Body of pancreas (tissue), 4 donors: Measurements from ENCODE around the gene PF4V1. TPM values are rescaled to one million over a fixed set of nuclear protein-coding genes. Genes with fewer than 3 reads are reported as not detected.
A peak's percentile ranks its signal among the peaks of the same experiment; 100 is the strongest.

Experiments used
- ATAC-seq: fragments of 150-250 bp; one replicate; pipeline ENCODE4 v1.9.1; 2016
- DNase-seq, 4 donors: peaks; one replicate each; pipeline ENCODE4 v3.0.0-alpha.2; 2019
- H3K27ac ChIP-seq, 4 donors: fragments of 200-600 bp; sonication (generic); 1 replicate in 3 of 4; 2 replicates in 1 of 4; pipeline versions ENCODE4 v1.5.1 to v1.6.1; 2016 to 2019; ENCODE audit warnings: mild to moderate bottlenecking in 1 of 4, mixed read lengths in 1 of 4, moderate library complexity in 1 of 4
- H3K27me3 ChIP-seq, 2 donors: fragments of 200-600 bp; sonication (generic); one replicate each; pipeline ENCODE4 v1.6.0; 2016; ENCODE audit warnings: mild to moderate bottlenecking in 1 of 2
- H3K36me3 ChIP-seq, 2 donors: fragments of 200-600 bp; sonication (generic); replicated peaks in 1 of 2; 2 replicates each; pipeline ENCODE4 v1.5.1; 2016; ENCODE audit warnings: low read depth in 2 of 2; ENCODE audit not compliant: insufficient read depth in 1 of 2
- H3K4me1 ChIP-seq: fragments of 200-600 bp; sonication (generic); one replicate; pipeline ENCODE4 v1.6.0; 2016
- H3K4me3 ChIP-seq, 2 donors: fragments of 200-600 bp; sonication (generic); 1 replicate in 1 of 2; 2 replicates in 1 of 2; pipeline ENCODE4 v1.5.1; 2016 to 2019
- H3K9me3 ChIP-seq, 3 donors: fragments of 200-600 bp; sonication (generic); 1 replicate in 2 of 3; 2 replicates in 1 of 3; pipeline ENCODE4 v1.5.1; 2016
- CTCF ChIP-seq, 7 experiments: fragments of 450-650 bp in 4 of 7; fragments of 200-600 bp in 3 of 7; sonication (generic) in 3 of 7; IDR thresholded peaks; one replicate each; pipeline ENCODE4 v1.5.1; 2016 to 2019; ENCODE audit warnings: antibody characterized with exemption in 7 of 7
- POLR2A ChIP-seq, 3 donors: fragments of 450-650 bp; IDR thresholded peaks; one replicate each; pipeline ENCODE4 v1.6.1; 2016; ENCODE audit warnings: antibody characterized with exemption in 3 of 3, mild to moderate bottlenecking in 2 of 3
- WGBS, 2 donors: methylation state at CpG; one replicate each; pipeline ENCODE4 v1.1.5; 2017; 5-methylcytosine and 5-hydroxymethylcytosine counted together
- intact Hi-C: fragments of 100-400 bp; cut with DNase I; formaldehyde crosslinking; loops from one replicate; pipeline ENCODE4 v1.15.1; 2023
- total RNA-seq, 2 donors: library from RNA; depleted of rRNA; stranded (reverse); fragments of >200 nt; gene quantifications; one replicate each; pipeline ENCODE4 v1.1.0, GENCODE V29; 2016

Gene PF4V1
- total RNA-seq, 2 donors from 2014 or later = not detected

- ATAC-seq = no peak
- Histone ChIP-seq H3K9me3 (no peaks in the 10 kb centered on the region), H3K4me3 (no peak overlapping the region), H3K4me1 (peaks cover 15% of the 10 kb centered on the region), H3K27me3 (no peaks in the 10 kb centered on the region), H3K27ac (no peak overlapping the region), H3K36me3 (no peaks in the 10 kb centered on the region)
- intact Hi-C loops = no loop called here
- WGBS, 2 donors = 37 to 38% methylated on average over 8 of the region's 8 CpGs
- TF ChIP-seq POLR2A (IDR thresholded peaks at IDR 0.05) (no peak), CTCF (IDR thresholded peaks at IDR 0.05) (no peak)
- no peak for DNase-seq
Measured at GRCh38 chr4:73853718-73854473, 800 bp downstream of the PF4V1 start.

DNA sequence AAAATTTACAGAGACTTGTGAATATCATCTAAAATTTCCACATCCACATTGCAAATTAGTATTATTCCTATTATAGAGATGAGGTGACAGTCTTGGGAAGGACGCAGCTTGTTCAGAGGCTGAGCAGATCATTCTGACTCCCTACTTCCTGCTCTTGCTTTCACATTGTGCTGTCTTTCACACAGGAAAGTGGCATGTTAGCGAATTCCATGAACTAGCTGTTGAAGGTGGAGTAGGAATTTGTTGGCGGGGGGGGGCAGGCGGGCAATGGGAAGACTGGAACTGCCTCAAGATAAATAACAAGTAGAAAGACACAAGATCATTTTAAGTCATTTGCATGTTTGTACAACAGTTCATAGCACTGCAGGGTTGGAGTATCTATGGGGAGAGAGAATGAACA, 2.3 kb downstream of the PF4V1 start:
- intact Hi-C loops = no loop called here
- TF ChIP-seq CTCF (IDR thresholded peaks at IDR 0.05) = no peak
- TF ChIP-seq POLR2A (IDR thresholded peaks at IDR 0.05) = no peak
- WGBS, 2 donors = 43 to 48% methylated on average over 4 of the region's 4 CpGs
- peak in 1 of 4 donors; percentile 27 for DNase-seq
- H3K4me1 ChIP-seq = peaks cover 23% of the 10 kb centered on the region
- no peaks in the 10 kb centered on the region for H3K27me3 ChIP-seq
- no peaks in the 10 kb centered on the region for H3K36me3 ChIP-seq
- H3K4me3 ChIP-seq = no peak overlapping the region
- H3K27ac ChIP-seq = peak overlapping the region in 1 of 4 donors; percentile 60
- ATAC-seq = peak; percentile 51
- no peaks in the 10 kb centered on the region for H3K9me3 ChIP-seq

GRCh38 chr4:73856518-73856917, 3.4 kb downstream of the PF4V1 start:
- TF ChIP-seq CTCF (IDR thresholded peaks at IDR 0.05) (no peak), POLR2A (IDR thresholded peaks at IDR 0.05) (no peak)
- ATAC-seq (peak; percentile 73), DNase-seq (no peak)
- peaks cover 23% of the 10 kb centered on the region for H3K4me1 ChIP-seq
- H3K4me3 ChIP-seq = no peak overlapping the region
- intact Hi-C loops = no loop called here
- no peaks in the 10 kb centered on the region for H3K9me3 ChIP-seq
- peak overlapping the region in 2 of 4 donors; percentile 56 to 60 for H3K27ac ChIP-seq
- H3K36me3 ChIP-seq = no peaks in the 10 kb centered on the region
- H3K27me3 ChIP-seq = no peaks in the 10 kb centered on the region

DNA sequence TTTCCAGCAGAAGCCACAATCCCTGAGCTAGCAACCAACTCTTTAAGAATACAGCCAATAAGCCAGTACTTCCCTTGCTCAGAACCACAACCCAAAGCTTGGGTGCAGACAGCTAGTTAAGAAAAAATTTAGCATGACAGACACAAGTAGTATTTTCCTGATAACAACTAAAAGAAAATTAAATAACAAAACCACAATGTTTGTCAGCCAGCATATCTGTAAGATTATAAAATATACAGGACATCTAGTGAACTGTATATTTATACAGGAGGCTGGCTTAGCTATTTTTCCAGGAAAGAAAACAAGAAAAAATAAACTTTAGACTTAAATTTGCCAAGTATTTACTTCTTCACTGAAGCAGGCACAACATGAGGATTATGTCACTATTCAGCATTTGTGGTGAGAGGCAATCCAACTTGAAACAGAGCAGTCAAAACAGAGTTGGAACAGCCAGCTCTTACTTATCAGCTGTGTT, 6.6 kb downstream of the PF4V1 start:
- intact Hi-C loops = loop anchor here (10.0 kb wide), 2 partner anchors 135 to 195 kb away; no protein-coding TSS in a partner anchor
- Histone ChIP-seq H3K4me3 (no peak overlapping the region), H3K27ac (no peak overlapping the region), H3K4me1 (peaks cover 12% of the 10 kb centered on the region), H3K36me3 (no peaks in the 10 kb centered on the region), H3K9me3 (no peaks in the 10 kb centered on the region), H3K27me3 (no peaks in the 10 kb centered on the region)
- no peak for TF ChIP-seq POLR2A (IDR thresholded peaks at IDR 0.05)
- TF ChIP-seq CTCF (IDR thresholded peaks at IDR 0.05) = no peak
- ATAC-seq = no peak
- DNase-seq = no peak

GRCh38 chr4:73860181-73860580, 7.1 kb downstream of the PF4V1 start:
- Histone ChIP-seq H3K36me3 (no peaks in the 10 kb centered on the region), H3K9me3 (no peaks in the 10 kb centered on the region), H3K4me1 (peaks cover 12% of the 10 kb centered on the region), H3K4me3 (no peak overlapping the region), H3K27me3 (no peaks in the 10 kb centered on the region), H3K27ac (no peak overlapping the region)
- intact Hi-C loops = loop anchor here (10.0 kb wide), 2 partner anchors 135 to 195 kb away; no protein-coding TSS in a partner anchor
- DNase-seq (no peak), ATAC-seq (no peak)
- no peak for TF ChIP-seq CTCF (IDR thresholded peaks at IDR 0.05)
- TF ChIP-seq POLR2A (IDR thresholded peaks at IDR 0.05) = no peak
- WGBS, 2 donors = 40 to 42% methylated on average over 4 of the region's 4 CpGs
